ENCODE measurements around the gene ZNF432. TPM values are rescaled to one million over a fixed set of nuclear protein-coding genes. Genes with fewer than 3 reads are reported as not detected.
A peak's percentile ranks its signal among the peaks of the same experiment; 100 is the strongest.
"Not testable (repeated sequence)": the region's sequence is repeated elsewhere in the genome, so short reads cannot be mapped to it uniquely, and the experiment has no call there.

The ZNF432 gene
- total RNA-seq, 1 donor from 2014 or later: 7.8 TPM

DNA sequence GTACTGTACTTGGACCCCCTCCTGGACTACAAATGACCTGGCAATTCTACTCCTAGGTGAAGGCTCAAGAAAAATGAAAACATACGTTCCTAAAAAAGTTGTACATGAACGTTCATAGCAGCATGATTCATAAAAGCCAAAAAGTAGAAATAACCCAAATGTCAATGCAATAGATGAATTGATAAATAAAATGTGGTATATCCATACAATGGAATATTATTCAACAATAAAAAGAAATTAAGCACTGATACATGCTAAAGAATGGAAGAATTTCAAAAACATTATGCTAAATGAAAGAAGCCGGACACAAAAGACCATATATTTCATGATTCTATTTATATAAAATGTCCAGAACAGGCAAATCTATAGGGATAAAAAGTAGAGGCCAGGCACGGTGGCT lies 9.5 kb downstream of the ZNF432 start:
- H3K9me3 ChIP-seq (replicated peaks): peaks cover 93% of the 10 kb centered on the region
- TF ChIP-seq CTCF (IDR thresholded peaks at IDR 0.05; ENCODE audit: borderline replicate concordance): no peak

GRCh38 chr19:52034051-52034728 lies 14.4 kb downstream of the ZNF432 start:
- Histone ChIP-seq H3K4me1 (no peaks in the 10 kb centered on the region), H3K27ac (replicated peaks) (no peak overlapping the region), H3K4me3 (no peak overlapping the region), H3K27me3 (ENCODE audit: low read depth) (no peaks in the 10 kb centered on the region), H3K36me3 (peaks cover 83% of the 10 kb centered on the region), H3K9me3 (replicated peaks) (peaks cover 91% of the 10 kb centered on the region)
- no peak for DNase-seq
- intact Hi-C loops (cut with micrococcal nuclease): no loop called here
- no peak for TF ChIP-seq CTCF (IDR thresholded peaks at IDR 0.05; ENCODE audit: borderline replicate concordance)

More for the DNA sequence above, 9.5 kb downstream of the ZNF432 start:
- Histone ChIP-seq H3K27me3 (ENCODE audit: low read depth) (no peaks in the 10 kb centered on the region), H3K27ac (replicated peaks) (no peak overlapping the region), H3K4me3 (no peak overlapping the region), H3K4me1 (no peaks in the 10 kb centered on the region), H3K36me3 (peaks cover 93% of the 10 kb centered on the region)
- intact Hi-C loops (cut with micrococcal nuclease): no loop called here
- DNase-seq: no peak

GRCh38 chr19:52028780-52029123 lies 19.9 kb downstream of the ZNF432 start:
- intact Hi-C loops (cut with micrococcal nuclease): no loop called here
- H3K36me3 ChIP-seq: peaks cover 55% of the 10 kb centered on the region
- peak overlapping the region; percentile 96 for H3K27ac ChIP-seq (replicated peaks)
- H3K9me3 ChIP-seq (replicated peaks): peaks cover 55% of the 10 kb centered on the region
- no peaks in the 10 kb centered on the region for H3K27me3 ChIP-seq (ENCODE audit: low read depth)
- TF ChIP-seq CTCF (IDR thresholded peaks at IDR 0.05; ENCODE audit: borderline replicate concordance): no peak
- peak overlapping the region; percentile 86 for H3K4me3 ChIP-seq
- H3K4me1 ChIP-seq: peaks cover 18% of the 10 kb centered on the region
- DNase-seq: no peak

- DNase-seq: peak; percentile 89
- no peak for TF ChIP-seq CTCF (IDR thresholded peaks at IDR 0.05; ENCODE audit: borderline replicate concordance)
- peak within 1 kb of the TSS; percentile 86 for H3K4me3 ChIP-seq
- H3K27ac ChIP-seq (replicated peaks): peak within 1 kb of the TSS; percentile 96
- H3K4me1 ChIP-seq: peaks cover 18% of the 10 kb centered on the region
- H3K9me3 ChIP-seq (replicated peaks): peaks cover 55% of the 10 kb centered on the region
- intact Hi-C loops (cut with micrococcal nuclease): no loop called here
- no peaks in the 10 kb centered on the region for H3K27me3 ChIP-seq (ENCODE audit: low read depth)
- peaks cover 55% of the 10 kb centered on the region for H3K36me3 ChIP-seq
Measured at GRCh38 chr19:52028027-52028779, 20.4 kb downstream of the ZNF432 start, which contains the start of gene ZNF614. Gene ZNF614 (minus strand): TSS chr19:52028379. CDS start chr19:52025745, 2,634 bp downstream.

- Histone ChIP-seq H3K9me3 (replicated peaks) (peaks cover 55% of the 10 kb centered on the region), H3K4me3 (peak overlapping the region; percentile 86), H3K36me3 (peaks cover 56% of the 10 kb centered on the region), H3K4me1 (peaks cover 18% of the 10 kb centered on the region)
- DNase-seq; H3K27ac ChIP-seq (replicated peaks); intact Hi-C loops (cut with micrococcal nuclease); H3K27me3 ChIP-seq (ENCODE audit: low read depth): not testable (repeated sequence)
Measured at GRCh38 chr19:52026255-52026990, 22.2 kb downstream of the ZNF432 start.

DNA sequence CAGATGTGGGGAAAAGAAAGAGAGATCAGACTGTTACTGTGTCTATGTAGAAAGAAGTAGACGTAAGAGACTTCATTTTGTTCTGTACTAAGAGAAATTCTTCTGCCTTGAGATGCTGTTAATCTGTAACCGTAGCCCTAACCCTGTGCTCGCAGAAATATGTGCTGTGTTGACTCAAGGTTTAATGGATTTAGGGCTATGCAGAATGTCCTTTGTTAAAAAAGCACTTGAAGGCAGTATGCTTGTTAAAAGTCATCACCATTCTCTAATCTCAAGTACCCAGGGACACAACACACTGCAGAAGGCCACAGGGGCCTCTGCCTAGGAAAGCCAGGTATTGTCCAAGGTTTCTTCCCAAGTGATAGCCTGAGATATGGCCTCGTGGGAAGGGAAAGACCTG lies 24.2 kb downstream of the ZNF432 start:
- H3K36me3 ChIP-seq: peaks cover 68% of the 10 kb centered on the region
- H3K27me3 ChIP-seq (ENCODE audit: low read depth); DNase-seq; intact Hi-C loops (cut with micrococcal nuclease); H3K4me3 ChIP-seq; H3K27ac ChIP-seq (replicated peaks): not testable (repeated sequence)
- peaks cover 26% of the 10 kb centered on the region for H3K4me1 ChIP-seq
- peaks cover 61% of the 10 kb centered on the region for H3K9me3 ChIP-seq (replicated peaks)
